NCI-H2196 (cell line): Measurements from ENCODE around the gene SRRM2.
"Not testable (repeated sequence)": the region's sequence is repeated elsewhere in the genome, so short reads cannot be mapped to it uniquely, and the experiment has no call there.

Source experiments
- DNase-seq: peaks from one replicate; lab custom pipeline; 2025; ENCODE audit not compliant: unreplicated experiment; lab: John Stamatoyannopoulos, UW

The SRRM2 gene

DNA sequence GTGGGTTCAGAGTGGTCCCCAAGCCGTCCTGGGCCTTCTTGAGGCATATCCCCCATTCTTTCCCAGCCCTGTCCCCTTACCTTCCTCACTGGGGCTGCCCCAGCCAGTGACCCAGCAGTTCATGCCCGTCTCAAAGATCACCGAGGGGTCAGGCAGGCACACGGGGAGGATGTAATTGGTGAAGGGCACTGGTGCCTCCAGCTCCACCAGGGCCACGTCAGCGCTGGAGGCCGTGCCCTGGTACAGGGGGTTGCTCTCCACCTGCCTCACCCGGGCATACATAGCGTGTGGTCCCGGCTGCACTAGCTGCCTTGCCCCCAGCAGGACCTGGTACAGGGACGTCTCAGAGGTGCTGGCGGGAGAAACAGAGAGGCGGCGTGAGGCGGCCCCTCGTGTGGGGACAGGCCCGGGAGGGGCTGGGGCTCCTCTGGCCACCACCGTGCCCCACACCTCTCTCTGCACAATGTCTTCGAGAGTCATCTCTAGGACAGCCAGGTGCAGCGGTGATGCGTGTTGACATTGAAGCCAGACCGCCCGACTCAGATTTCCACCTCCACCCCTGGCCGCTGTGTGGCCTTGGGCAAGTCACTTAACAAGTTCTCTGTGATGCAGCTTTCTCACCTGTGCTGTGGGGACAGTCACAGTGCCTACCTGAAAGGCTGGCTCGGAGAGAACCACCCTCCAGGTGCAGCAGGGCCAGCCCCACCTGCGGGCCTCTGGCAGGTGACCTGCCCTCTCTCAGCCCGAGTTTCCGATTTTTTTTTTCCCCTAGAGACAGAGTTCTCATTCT, 38.3 kb upstream of the SRRM2 start:
- no peak for DNase-seq

DNA sequence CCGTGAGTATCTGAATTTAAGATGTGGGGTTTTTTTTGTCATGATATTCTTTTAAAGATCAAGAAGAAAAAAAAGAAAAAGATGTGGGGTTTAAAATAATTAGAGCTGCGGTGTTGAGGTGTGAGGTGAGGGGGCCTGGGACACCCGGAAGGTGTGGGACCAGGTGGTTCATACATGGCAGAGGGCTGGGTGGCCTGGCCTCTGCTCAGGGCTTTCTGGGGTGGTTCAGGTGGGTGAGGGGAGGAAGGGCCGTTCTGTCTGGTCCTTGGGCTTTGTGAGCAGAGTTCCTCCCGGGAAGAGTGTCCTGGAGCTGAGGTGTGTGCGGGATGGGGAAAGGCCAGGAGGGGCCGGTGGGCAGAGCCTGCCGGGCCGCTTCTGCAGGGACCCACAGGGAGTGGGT, 37.4 kb upstream of the SRRM2 start:
- DNase-seq = no peak

DNA sequence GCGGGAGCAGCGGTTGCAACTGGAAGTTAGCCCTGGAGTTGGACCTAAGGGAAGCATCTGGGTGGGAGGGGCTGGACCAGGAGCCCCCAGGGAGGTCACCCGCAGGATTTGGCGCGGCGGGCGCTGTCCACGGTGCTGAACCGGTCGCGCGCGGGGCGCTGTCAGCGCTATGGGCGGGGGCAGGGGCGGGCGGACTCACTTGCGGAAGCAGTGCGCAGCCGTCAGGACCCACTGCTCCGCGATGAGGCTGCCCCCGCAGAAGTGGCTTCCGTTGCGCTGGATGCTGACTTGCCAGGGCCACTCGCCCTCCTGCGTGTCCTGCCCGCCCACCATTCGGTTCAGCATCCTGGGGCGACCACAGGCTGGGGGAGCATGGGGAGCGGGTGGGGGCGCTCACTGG, 36.9 kb upstream of the SRRM2 start:
- DNase-seq = no peak

DNA sequence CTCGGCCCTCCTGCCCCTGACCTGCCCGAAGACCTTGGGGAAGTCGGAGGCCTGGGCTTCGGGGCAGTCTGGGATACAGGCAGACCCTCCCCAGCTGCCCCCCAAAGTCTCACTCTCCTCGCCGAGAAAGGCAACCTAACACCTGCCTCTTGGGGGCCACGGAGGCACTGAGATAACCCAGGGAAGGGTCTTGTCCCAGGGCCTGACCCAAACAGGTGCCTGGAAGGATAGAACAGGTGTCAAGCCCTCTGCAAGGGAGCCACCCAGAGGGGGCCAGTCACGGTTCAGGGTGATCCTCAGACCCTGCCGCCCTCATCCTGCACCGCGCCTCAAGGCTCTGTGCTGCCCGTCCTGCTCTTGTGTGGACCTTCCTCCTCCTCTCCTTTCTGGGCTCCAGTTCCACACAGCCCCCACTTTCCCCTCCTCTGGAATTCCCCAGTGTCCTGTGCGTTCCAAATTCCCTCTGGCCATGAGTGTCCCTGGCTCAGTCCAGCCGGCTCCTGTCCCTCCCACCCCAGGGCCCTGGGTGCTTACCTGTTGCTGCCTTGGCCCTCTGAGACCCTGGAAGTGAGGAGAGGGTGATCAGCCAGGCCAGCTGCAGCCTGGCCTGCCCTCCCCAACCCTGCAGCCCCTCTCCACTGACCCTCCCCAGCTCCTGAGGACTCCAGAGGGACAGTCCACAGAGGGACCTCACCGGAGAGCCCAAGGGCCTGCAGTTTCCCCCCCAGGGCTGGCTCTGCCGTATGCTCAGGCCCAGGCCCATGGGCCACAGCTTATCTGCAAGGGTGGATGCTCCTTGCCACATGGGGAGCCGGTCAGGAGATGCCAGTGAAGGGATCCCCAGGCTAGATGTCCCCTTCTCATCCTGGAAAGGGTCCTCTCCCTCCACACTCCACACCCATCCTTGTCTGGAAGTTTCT, 36.2 kb upstream of the SRRM2 start:
- no peak for DNase-seq

DNA sequence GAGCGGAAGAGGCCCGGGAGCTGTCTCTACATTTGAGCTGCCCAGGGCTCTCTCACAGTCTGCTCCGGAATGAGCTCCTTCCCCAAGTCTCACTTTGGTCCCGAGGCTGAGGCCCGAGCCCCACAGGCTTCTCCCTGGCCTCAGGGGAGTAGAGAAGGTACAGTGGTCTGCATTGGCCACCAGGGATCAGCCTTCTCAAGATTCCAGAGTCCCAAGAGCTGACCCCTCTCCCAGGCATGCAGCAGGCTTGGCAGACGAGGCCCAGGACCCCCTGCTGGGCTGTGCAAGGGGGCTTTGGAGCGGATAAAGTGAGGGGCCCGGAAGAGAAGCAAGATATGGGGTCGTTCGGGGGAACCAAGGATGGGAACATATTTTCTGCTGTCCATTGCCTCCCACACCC, 35.5 kb upstream of the SRRM2 start:
- no peak for DNase-seq

DNA sequence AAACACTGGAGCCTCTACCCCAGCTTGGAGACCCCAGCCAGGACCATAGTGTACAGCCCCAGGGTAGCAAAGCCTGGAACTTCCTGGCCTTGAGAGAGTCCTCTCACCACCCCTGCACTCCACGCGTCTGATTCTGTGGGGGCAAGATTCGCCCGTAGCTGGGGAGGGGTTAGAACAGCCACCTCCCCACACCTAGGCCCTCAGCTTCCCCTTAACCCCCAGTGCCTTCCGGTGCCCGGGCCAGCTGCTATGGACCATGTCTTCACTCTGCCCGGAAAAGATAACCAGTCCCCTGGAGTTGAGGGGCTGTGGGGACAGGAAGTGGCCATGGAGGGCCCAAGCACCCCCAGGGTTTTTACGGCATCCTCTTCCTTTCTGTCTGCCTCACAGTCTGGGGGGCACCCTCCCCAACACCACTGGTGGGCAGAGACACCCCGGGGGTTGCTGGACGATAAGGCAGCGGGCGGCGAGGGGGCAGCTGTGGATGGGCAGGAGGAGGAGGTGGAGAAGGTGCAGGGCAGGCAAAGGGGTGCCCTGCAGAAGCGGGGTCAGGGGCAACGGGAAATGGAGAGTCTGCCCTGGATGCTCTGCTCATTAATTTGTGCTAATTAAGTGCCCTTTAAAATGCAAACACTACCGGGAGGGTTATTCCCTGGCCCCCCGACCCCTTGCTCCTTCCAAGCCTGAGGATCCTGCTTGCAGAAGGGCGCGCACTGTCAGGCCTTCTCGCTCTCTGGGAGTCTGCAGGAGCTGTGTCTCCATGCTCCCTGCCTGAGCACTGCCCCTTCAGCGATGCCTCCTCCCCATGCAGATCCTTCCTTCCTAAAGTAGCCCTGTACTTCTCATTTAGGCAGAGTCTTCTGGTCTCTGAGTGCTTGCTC, 34.8 kb upstream of the SRRM2 start:
- DNase-seq = no peak

DNA sequence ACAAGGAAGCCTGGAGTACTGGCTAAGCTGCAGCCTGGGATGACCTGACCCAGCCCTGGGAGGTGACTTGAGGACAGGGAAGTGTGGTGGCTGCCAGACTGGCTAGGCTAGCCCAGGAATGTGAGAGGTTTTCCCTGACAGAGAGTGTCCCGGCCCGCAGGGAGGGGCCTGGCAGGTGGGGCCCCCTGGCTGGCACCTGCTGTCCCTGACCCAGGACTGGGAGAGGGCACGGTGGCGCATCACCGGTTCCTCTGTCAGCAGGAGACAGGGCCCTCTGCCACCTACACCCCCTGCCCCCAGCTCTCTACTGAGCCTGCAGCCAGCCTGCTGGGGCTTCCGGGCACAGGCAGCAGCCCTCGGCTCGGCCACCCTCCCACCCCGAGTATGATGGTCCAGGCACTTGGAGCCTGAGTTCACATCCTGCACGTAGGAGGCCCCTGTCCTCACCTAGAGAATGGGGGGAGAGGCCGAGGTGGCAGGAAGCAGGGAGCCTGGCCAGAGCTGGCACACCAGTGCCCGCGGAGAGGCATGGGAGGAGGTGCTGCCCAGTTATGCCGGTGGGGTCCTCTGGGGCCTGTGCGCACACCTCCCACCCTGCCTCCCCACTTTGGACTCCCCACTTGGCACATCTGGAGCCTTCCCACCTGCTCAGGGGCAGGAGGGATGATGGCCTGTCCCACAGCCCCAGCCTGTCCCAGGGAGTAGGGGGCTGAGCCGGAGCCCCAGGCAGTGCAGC, 32.9 kb upstream of the SRRM2 start:
- DNase-seq = peak; percentile 31

DNA sequence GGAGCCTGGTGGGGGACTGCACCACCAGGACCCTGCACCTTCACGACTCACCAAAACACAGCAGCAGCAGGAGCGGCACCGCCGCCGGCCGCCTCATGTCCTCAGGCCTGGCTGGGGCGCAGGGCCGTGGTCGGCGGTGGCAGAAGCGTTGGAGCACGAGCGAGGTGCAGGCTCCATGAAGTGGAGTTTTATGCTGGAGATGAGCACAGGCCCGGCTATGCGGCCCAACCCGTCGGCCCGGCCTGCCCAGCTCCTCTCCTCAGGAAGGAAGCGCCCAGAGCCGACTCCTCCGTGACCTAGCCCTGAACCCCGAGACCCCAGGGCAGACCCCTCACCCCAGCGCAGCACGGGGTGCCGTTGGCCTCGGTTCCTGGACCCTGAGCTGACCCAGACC, 32.4 kb upstream of the SRRM2 start, which contains the start of gene PRSS27:
Gene PRSS27, minus strand, starts transcription at position 161 of the 394 bp plus-strand sequence. Its CDS starts 64 bp downstream, at position 97.
- no peak for DNase-seq

DNA sequence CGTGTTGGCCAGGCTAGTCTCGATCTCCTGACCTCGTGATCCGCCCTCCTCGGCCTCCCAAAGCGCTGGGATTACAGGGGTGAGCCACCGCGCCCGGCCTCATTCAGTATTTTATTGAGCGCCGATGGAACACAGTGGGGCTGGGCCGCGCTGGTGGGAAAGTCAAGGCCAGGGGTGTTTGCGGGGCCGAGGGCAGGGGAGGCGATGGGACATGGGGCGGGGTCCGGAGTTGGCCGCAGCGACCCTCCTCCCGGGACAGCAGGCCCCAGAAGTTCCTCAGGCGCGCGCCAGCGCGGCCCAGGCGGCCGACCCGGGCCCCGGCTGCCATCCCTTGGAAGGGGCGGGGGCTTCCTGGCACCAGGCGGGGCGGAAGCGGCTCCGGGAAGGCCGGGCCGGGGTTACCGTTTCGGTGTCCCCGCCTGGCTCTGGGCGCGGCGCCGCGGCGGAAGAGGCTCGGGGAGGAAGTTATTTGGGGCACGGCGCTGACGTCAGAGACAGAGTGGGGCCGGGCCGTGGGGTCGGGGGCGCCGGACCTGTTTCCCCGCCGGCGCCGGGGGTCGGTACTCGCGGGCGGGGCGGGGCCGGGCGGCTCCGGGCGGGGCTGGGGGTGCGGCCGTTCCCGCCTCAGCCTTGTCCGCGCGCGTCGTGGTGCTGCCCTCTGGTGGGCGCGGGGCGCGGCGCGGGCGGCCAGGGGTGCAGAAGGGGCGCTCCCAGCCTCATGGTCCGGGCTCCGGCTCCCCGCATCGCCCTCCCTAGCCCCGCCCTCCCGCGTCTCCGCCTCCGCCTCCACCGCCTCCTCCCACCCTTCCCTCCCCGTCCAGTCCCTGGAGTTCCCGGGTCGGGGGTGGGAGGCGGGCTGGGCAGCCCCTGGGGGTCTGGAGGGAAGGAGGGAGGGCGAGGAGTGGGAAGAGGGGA, 31.5 kb upstream of the SRRM2 start:
- peak; percentile 93 for DNase-seq

DNA sequence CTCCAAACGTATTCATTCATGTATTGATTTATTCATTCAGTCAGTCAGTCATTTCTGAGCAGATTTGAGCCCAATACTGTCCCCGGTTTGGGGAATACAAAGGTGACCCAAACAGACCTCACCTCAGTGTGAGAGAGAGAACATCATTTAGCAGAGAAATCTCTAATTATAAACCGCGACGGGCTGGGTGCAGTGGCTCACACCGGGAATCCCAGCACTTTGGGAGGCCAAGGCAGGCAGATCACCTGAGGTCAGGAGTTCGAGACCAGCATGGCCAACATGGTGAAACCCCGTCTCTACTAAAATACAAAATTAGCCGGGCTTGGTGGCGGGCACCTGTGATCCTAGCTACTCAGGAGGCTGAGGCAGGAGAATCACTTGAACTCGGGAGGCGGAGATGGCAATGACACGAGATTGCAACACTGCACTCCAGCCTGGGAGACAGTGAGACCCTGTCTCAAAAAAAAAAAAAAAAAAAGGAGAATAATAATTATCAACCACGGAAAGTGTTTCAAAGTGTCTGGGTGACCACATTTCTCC, 30.7 kb upstream of the SRRM2 start:
- DNase-seq = not testable (repeated sequence)

DNA sequence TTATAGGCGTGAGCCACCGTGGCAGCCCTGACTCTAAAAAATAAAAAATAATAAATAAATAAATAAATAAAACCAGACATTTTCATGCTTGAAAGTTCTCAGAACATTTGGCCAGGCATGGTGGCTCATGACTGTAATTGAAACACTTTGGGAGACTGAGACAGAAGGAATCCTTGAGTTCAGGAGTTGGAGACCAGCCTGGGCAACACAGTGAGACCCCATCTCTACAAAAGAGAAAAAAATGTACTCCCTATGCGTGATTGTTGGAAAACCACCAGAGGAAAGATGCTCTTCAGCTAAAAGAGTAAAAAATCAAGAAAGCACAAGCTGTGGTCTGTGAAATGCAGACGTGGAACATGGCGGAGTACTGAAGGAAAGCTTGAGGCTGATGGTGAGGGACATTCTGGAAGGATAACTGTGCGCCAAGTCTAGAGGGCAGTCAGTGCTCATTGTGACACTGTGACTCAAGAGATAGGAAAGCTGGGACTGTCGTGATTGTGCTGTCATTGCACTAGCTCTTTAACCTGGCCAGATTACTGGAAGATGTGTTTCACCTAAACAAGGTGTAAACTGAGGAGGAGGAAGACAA, 28.3 kb upstream of the SRRM2 start:
- DNase-seq = no peak

DNA sequence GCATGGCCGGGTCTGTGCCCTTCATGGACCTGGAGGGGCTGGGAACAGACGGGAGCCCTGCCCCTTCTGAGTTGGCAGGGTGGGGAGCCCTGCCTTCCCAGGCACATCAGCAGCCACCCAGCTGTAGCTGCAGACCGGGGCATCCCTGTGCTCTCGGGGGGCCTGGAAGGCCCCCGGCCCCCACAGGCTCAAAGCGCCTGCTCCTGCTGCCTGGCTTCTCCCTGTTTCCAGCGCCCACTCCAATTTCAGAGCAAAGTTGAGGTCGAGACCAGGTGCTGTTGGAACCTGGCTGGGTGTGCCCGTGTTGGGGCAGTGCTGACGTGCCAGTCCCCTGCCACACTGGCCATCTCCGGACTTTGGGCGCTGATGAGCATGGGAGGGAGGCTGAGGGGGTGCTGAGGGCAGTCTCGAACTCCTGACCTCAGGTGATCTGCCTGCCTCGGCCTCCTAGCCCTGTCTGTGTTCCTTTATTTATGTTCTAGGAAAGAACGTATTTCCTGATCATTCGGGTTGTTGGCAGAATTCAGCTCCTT, 27.6 kb upstream of the SRRM2 start:
- no peak for DNase-seq

DNA sequence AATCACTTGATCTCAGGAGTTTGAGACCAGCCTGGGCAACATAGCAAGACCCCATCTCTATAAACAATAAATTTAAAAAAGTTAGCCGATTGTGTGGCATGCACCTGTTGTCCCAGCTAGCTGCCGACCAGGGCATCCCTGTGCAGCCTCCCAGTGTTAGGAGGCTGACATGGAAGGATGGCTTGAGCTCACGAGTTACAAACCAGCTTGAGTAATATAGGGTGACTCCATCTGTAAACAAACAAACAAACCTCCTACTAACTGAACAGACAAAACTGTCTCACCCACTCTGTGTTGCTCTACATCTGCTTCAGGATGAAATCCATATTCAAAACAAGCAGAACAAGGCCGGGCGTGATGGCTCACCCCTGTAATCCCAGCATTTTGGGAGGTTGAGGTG, 25.5 kb upstream of the SRRM2 start:
- DNase-seq = no peak

DNA sequence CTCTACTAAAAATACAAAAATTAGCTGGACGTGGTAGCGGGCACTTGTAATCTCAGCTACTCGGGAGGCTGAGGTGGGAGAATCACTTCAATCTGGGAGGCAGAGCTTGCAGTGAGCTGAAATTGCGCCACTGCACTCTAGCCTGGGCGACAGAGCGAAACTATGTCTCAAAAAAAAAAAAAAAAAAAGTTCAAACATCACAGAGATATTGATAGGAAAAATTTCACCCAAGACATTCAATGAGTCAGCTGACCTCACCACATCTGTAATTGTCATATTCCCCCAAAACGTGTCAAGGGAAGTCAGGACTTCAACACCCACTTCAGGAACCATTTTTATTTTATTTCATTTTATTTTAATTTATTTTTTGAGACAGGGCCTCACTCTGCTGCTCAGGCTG, 24.4 kb upstream of the SRRM2 start:
- no peak for DNase-seq

DNA sequence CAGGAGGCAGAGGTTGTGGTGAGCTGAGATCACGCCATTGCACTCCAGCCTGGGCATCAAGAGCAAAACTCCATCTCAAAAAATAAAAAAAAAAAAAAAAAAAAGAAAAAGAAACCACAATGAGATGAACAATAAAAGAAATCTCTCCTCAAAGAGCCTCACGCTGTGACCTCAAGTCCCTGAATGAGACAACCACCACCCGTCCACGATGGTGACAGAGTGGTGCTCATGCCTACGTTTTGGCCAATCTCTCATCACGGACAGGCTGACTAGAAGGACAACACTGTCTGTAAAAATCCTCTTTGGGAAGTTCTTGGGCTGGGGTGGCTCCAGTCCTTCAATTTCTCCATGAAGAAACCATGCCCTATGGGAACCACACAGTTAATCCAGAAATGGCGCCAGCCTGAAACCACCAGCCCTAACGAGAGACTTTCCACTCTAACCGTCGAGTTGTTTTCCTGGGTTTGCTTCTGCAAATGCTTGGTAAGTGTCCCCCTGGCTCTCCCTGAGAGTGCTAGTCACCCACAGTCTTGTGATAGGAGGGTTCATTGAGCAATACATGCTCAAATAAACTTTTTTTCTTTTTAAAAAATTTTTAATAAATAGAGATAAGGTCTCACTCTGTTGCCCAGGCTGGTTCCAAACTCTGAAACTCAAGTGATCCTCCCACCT, 17.5 kb upstream of the SRRM2 start:
- DNase-seq = no peak

DNA sequence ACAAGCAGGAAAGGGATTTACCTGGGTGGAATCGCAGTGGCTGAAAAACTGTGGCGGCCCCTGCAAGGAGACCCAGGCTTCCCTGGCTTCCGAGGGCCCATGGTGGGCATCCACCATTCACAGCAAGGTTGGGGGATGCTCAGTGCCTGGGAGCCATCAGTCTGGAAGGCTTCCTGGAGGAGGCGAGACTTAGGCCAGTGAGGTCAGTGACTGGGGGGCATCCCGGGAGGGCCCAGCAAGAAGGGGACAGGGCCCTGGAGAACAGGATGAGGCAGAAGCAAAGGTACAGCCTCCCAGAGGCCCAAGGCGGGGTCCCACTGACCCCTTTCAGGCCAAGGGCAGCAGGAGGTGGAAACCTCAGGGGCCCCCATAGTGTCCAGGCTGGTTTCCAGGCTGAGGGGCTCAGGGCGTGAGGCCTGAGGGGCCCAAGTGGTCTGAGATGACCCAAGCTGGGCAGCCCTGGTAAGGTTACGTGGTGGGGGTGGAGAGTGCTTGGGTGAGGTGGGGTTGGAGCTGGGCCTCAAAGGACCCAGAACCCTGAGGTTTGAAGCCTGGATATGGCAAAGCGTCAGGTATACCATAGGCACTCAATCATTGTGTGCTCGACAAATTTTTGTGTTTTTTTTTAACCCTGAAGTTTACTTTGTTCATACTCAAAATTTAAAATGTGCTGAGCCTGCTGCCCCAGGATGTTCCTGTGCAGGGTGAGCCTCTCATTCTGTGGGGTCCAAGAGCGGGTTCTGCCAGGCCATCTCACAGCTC, 15.8 kb upstream of the SRRM2 start:
- no peak for DNase-seq

DNA sequence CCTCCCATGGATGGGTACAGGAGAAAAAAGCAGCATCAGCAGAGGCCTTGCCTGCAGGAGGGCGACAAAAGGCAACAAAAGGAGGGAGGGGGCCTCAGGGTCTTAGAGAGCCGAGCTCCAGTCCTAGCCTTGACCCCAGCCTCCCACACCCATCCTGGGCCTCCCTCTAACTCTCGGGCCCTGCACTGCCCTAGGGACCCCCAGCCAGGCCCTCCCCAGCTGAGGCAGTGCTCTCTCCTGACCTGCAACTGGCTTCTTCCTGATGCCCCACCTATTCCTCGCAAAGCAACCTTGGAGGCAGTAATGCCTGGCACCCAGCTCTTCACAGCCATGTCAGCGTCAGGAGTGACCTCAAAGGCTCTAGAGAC, 15.2 kb upstream of the SRRM2 start:
- DNase-seq = no peak
